ENCODE data around the gene ZMYND12.

Gene ZMYND12

DNA sequence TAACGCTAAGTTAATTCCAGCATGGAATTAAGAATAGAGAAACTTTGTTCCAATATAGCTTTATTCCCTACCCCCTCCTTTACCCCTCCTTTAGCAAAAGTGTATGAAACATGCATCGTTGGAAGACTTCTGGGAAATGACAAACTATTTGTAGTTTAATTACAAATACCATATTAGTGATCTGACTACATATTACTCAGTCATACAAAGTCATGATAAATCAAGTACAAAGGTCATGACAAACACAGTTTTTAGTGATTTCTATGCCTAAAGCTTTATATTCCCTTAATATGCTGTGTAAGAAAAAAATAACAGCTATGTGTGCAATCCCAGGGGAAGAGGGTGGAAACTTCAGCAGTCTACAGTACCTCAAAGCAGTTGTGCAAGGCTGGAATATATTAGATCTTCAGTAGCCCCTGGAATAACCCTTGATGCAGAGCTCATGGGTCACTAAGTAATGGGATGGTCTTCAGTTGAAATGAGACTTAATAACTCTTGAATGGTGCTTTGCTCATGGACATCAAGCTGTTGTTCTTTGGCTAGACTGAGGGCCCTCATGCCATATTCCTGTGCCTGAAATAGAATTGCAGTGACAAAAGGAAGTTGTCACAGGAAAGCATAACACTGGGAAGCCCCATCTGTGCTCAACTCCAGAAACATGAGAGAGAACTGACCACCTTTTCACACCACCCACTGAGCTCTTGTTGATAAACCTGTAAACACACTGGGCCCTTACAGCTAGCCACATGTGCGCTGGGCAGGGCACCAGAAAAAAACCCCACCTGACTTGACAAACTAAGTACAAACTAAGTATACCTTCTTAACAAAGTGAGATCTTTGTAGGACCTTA, 25.3 kb downstream of the ZMYND12 start:
- TF ChIP-seq EZH2phosphoT487 (conservative IDR thresholded peaks at IDR 0.05; ENCODE audit: low read length), result no peak
- TF ChIP-seq, protein P1, sequence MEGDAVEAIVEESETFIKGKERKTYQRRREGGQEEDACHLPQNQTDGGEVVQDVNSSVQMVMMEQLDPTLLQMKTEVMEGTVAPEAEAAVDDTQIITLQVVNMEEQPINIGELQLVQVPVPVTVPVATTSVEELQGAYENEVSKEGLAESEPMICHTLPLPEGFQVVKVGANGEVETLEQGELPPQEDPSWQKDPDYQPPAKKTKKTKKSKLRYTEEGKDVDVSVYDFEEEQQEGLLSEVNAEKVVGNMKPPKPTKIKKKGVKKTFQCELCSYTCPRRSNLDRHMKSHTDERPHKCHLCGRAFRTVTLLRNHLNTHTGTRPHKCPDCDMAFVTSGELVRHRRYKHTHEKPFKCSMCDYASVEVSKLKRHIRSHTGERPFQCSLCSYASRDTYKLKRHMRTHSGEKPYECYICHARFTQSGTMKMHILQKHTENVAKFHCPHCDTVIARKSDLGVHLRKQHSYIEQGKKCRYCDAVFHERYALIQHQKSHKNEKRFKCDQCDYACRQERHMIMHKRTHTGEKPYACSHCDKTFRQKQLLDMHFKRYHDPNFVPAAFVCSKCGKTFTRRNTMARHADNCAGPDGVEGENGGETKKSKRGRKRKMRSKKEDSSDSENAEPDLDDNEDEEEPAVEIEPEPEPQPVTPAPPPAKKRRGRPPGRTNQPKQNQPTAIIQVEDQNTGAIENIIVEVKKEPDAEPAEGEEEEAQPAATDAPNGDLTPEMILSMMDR (IDR thresholded peaks at IDR 0.05; ENCODE audit: insufficient read depth, low read length, poor library complexity, severe bottlenecking), result no peak
- Histone ChIP-seq H3K9me3 (ENCODE audit: insufficient read depth, low read length) (no peaks in the 10 kb centered on the region), H3K9me2 (replicated peaks; ENCODE audit: insufficient read depth, low read length) (no peaks in the 10 kb centered on the region), H2AFZ (ENCODE audit: low read depth, low read length, severe bottlenecking) (no peak overlapping the region), H3K9ac (ENCODE audit: low read length) (no peak overlapping the region), H3K36me3 (ENCODE audit: low read length) (no peaks in the 10 kb centered on the region), H3K27me3 (ENCODE audit: low read length) (no peaks in the 10 kb centered on the region), H3K4me3 (ENCODE audit: insufficient read depth, low read length, poor library complexity, severe bottlenecking) (no peak overlapping the region), H3K79me2 (ENCODE audit: insufficient read depth, low read length) (no peaks in the 10 kb centered on the region), H3K4me2 (ENCODE audit: low read depth, low read length, poor library complexity, severe bottlenecking) (no peak overlapping the region), H3F3A (ENCODE audit: insufficient read depth) (no peaks in the 10 kb centered on the region), H3K27ac (ENCODE audit: low read depth, low read length) (no peak overlapping the region), H4K20me1 (ENCODE audit: low read depth, low read length) (no peaks in the 10 kb centered on the region)

- TF ChIP-seq, protein P1 (IDR thresholded peaks at IDR 0.05; ENCODE audit: insufficient read depth, low read length, poor library complexity, severe bottlenecking), result no peak
- TF ChIP-seq EZH2phosphoT487 (conservative IDR thresholded peaks at IDR 0.05; ENCODE audit: low read length), result no peak
- Histone ChIP-seq H3K27me3 (ENCODE audit: low read length) (no peaks in the 10 kb centered on the region), H2AFZ (ENCODE audit: low read depth, low read length, severe bottlenecking) (no peak overlapping the region), H3K36me3 (ENCODE audit: low read length) (no peaks in the 10 kb centered on the region), H3F3A (ENCODE audit: insufficient read depth) (no peaks in the 10 kb centered on the region), H3K9me3 (ENCODE audit: insufficient read depth, low read length) (no peaks in the 10 kb centered on the region), H3K4me2 (ENCODE audit: low read depth, low read length, poor library complexity, severe bottlenecking) (no peak overlapping the region), H3K79me2 (ENCODE audit: insufficient read depth, low read length) (no peaks in the 10 kb centered on the region), H3K9me2 (replicated peaks; ENCODE audit: insufficient read depth, low read length) (no peaks in the 10 kb centered on the region), H4K20me1 (ENCODE audit: low read depth, low read length) (no peaks in the 10 kb centered on the region), H3K27ac (ENCODE audit: low read depth, low read length) (no peak overlapping the region), H3K4me3 (ENCODE audit: insufficient read depth, low read length, poor library complexity, severe bottlenecking) (no peak overlapping the region), H3K9ac (ENCODE audit: low read length) (no peak overlapping the region)
Measured at GRCh38 chr1:42429603-42430002, 26.2 kb downstream of the ZMYND12 start.

DNA sequence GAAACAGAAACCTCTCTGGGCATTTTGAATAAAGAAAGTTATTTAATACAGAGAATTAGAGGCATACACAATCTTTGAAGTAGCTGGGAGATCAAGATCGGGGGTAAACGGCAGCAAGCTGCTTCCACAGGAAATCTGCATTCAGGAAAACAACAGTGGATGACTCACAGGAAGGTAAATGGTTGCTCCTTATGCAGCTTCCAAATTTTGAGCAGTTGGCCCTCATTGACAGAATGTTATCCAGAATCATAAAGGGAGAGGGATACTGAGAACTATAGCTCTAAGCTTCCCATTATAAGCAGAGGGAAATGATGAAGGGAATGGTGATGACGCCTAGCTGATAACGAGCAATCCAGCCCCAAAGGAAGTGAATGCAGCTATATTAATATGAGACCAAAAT, 28.6 kb downstream of the ZMYND12 start:
- no peaks in the 10 kb centered on the region for H3F3A ChIP-seq (ENCODE audit: insufficient read depth)
- H3K27ac ChIP-seq (ENCODE audit: low read depth, low read length), result no peak overlapping the region
- no peaks in the 10 kb centered on the region for H3K9me3 ChIP-seq (ENCODE audit: insufficient read depth, low read length)
- no peaks in the 10 kb centered on the region for H3K79me2 ChIP-seq (ENCODE audit: insufficient read depth, low read length)
- no peak overlapping the region for H3K4me2 ChIP-seq (ENCODE audit: low read depth, low read length, poor library complexity, severe bottlenecking)
- H3K36me3 ChIP-seq (ENCODE audit: low read length), result no peaks in the 10 kb centered on the region
- H3K9me2 ChIP-seq (replicated peaks; ENCODE audit: insufficient read depth, low read length), result no peaks in the 10 kb centered on the region
- no peak overlapping the region for H3K4me3 ChIP-seq (ENCODE audit: insufficient read depth, low read length, poor library complexity, severe bottlenecking)
- H3K9ac ChIP-seq (ENCODE audit: low read length), result no peak overlapping the region
- H4K20me1 ChIP-seq (ENCODE audit: low read depth, low read length), result no peaks in the 10 kb centered on the region
- no peaks in the 10 kb centered on the region for H3K27me3 ChIP-seq (ENCODE audit: low read length)
- no peak overlapping the region for H2AFZ ChIP-seq (ENCODE audit: low read depth, low read length, severe bottlenecking)
- TF ChIP-seq EZH2phosphoT487 (conservative IDR thresholded peaks at IDR 0.05; ENCODE audit: low read length), result no peak
- TF ChIP-seq, protein P1 (IDR thresholded peaks at IDR 0.05; ENCODE audit: insufficient read depth, low read length, poor library complexity, severe bottlenecking), result no peak

Measured in SU-DHL-6 (cell line).